ENCODE measurements around the gene LHFPL3. TPM values are rescaled to one million over a fixed set of nuclear protein-coding genes. Genes with fewer than 3 reads are reported as not detected.
"Not testable (repeated sequence)": the region's sequence is repeated elsewhere in the genome, so short reads cannot be mapped to it uniquely, and the experiment has no call there.

The LHFPL3 gene
- polyA plus RNA-seq, 1 experiment = not detected

GRCh38 chr7:104548861-104549260 is 220.5 kb downstream of the LHFPL3 start:
- ChIA-PET POLR2A (no interaction called here), CTCF (no interaction called here)
- no peak overlapping the region for H3K4me3 ChIP-seq (ENCODE audit: low read depth, low read length)
- DNase-seq (ENCODE audit: low read depth) = no peak
- H3K27me3 ChIP-seq (ENCODE audit: control insufficient read depth, insufficient read depth, low read length) = no peaks in the 10 kb centered on the region
- H3K36me3 ChIP-seq (ENCODE audit: control insufficient read depth, insufficient read depth, low read length) = no peaks in the 10 kb centered on the region
- no peak for TF ChIP-seq CTCF (IDR thresholded peaks at IDR 0.05; ENCODE audit: insufficient read depth, low read depth, low read length)

- no peak for DNase-seq (ENCODE audit: low read depth)
- Histone ChIP-seq H3K36me3 (ENCODE audit: control insufficient read depth, insufficient read depth, low read length) (no peaks in the 10 kb centered on the region), H3K4me3 (ENCODE audit: low read depth, low read length) (no peak overlapping the region), H3K27me3 (ENCODE audit: control insufficient read depth, insufficient read depth, low read length) (no peaks in the 10 kb centered on the region)
- TF ChIP-seq CTCF (IDR thresholded peaks at IDR 0.05; ENCODE audit: insufficient read depth, low read depth, low read length) = no peak
- ChIA-PET POLR2A (no interaction called here), CTCF (no interaction called here)
Observed at GRCh38 chr7:104550362-104550761, 222.0 kb downstream of the LHFPL3 start.

GRCh38 chr7:104551226-104551625 is 222.8 kb downstream of the LHFPL3 start:
- TF ChIP-seq CTCF (IDR thresholded peaks at IDR 0.05; ENCODE audit: insufficient read depth, low read depth, low read length) = no peak
- ChIA-PET CTCF (no interaction called here), POLR2A (no interaction called here)
- H3K27me3 ChIP-seq (ENCODE audit: control insufficient read depth, insufficient read depth, low read length) = no peaks in the 10 kb centered on the region
- H3K36me3 ChIP-seq (ENCODE audit: control insufficient read depth, insufficient read depth, low read length) = no peaks in the 10 kb centered on the region
- no peak overlapping the region for H3K4me3 ChIP-seq (ENCODE audit: low read depth, low read length)
- DNase-seq (ENCODE audit: low read depth) = no peak

- ChIA-PET CTCF (no interaction called here), POLR2A (no interaction called here)
- TF ChIP-seq CTCF (IDR thresholded peaks at IDR 0.05; ENCODE audit: insufficient read depth, low read depth, low read length) = no peak
- no peak for DNase-seq (ENCODE audit: low read depth)
- H3K4me3 ChIP-seq (ENCODE audit: low read depth, low read length) = no peak overlapping the region
- no peaks in the 10 kb centered on the region for H3K27me3 ChIP-seq (ENCODE audit: control insufficient read depth, insufficient read depth, low read length)
- no peaks in the 10 kb centered on the region for H3K36me3 ChIP-seq (ENCODE audit: control insufficient read depth, insufficient read depth, low read length)
Observed at GRCh38 chr7:104552102-104552501, 223.7 kb downstream of the LHFPL3 start.

GRCh38 chr7:104553074-104553473 is 224.7 kb downstream of the LHFPL3 start:
- Histone ChIP-seq H3K4me3 (ENCODE audit: low read depth, low read length) (no peak overlapping the region), H3K36me3 (ENCODE audit: control insufficient read depth, insufficient read depth, low read length) (no peaks in the 10 kb centered on the region), H3K27me3 (ENCODE audit: control insufficient read depth, insufficient read depth, low read length) (no peaks in the 10 kb centered on the region)
- no peak for TF ChIP-seq CTCF (IDR thresholded peaks at IDR 0.05; ENCODE audit: insufficient read depth, low read depth, low read length)
- ChIA-PET POLR2A (no interaction called here), CTCF (no interaction called here)
- no peak for DNase-seq (ENCODE audit: low read depth)

- H3K4me3 ChIP-seq (ENCODE audit: low read depth, low read length); POLR2A ChIA-PET; H3K36me3 ChIP-seq (ENCODE audit: control insufficient read depth, insufficient read depth, low read length); DNase-seq (ENCODE audit: low read depth); H3K27me3 ChIP-seq (ENCODE audit: control insufficient read depth, insufficient read depth, low read length); CTCF ChIA-PET: not testable (repeated sequence)
Observed at GRCh38 chr7:104563350-104563901, 235.0 kb downstream of the LHFPL3 start.
